Adipocyte (in vitro differentiated cells): Measurements from ENCODE around the gene TRPM3.

Experiments used
- DNase-seq: peaks from one replicate; pipeline ENCODE4 v3.0.0-alpha.2; 2015; ENCODE audit warnings: low read depth
- H3K27me3 ChIP-seq: replicated peaks from 2 replicates; pipeline ENCODE4 v1.7.0; 2013; ENCODE audit warnings: mild to moderate bottlenecking, low read length, moderate library complexity; ENCODE audit not compliant: control insufficient read depth, insufficient read depth
- H3K36me3 ChIP-seq: 2 replicates; pipeline ENCODE4 v1.7.0; 2013; ENCODE audit warnings: low read length, mild to moderate bottlenecking, moderate library complexity; ENCODE audit not compliant: control insufficient read depth, insufficient read depth, severe bottlenecking
- H3K4me1 ChIP-seq: 2 replicates; pipeline ENCODE4 v1.7.0; 2013; ENCODE audit warnings: mild to moderate bottlenecking, low read length, moderate library complexity; ENCODE audit not compliant: control insufficient read depth, insufficient read depth
- H3K4me3 ChIP-seq: 2 replicates; pipeline ENCODE4 v1.7.0; 2013; ENCODE audit warnings: mild to moderate bottlenecking, low read length, moderate library complexity
- H3K9ac ChIP-seq: 2 replicates; pipeline ENCODE4 v1.7.0; 2013; ENCODE audit warnings: mild to moderate bottlenecking, low read length, moderate library complexity
- H3K9me3 ChIP-seq: 2 replicates; pipeline ENCODE4 v1.7.0; 2013; ENCODE audit warnings: mild to moderate bottlenecking, low read length, moderate library complexity; ENCODE audit not compliant: control insufficient read depth

TRPM3 gene

DNA sequence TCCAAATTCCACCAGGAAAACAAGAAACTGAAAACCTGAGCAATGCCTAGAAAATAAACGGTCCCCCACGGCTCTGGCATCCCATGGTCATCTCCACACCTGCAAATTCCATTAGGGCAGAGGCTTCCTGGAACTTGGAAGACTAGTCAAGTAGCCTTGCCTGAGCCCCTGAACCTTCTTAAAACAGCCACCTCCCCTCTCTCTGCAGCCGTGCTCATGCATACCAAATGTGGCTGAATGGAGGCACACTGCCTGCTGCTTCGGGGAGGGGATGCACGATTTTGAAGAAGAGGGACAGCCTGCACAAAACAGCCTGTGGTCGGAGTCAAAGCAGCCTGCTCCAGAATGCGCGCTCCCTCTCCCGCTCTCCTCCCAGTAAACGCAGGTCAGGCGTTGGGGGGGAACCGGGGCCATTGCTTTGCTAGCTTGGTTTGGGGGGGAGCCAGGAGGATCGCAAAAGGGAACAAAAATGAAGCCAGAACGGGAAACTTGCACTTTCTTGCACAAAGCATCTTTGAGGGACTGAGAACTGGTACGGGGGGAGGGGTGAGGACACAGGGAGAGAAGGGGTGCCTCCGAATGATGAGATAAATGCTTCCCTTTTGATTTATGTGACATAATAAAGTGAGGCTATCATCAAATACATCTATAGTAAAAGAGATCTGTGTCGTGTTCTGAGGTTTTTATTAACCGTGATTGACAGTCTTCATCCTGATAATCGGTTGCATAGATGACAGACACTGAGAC lies at the start of gene TRPM3:
TRPM3 (minus strand) TSS at position 347 of the 747 bp plus-strand sequence; CDS start at position 80, 267 bp downstream.
- Histone ChIP-seq H3K4me1 (no peaks in the 10 kb centered on the region), H3K4me3 (no peak within 1 kb of the TSS), H3K9me3 (no peaks in the 10 kb centered on the region), H3K36me3 (no peaks in the 10 kb centered on the region), H3K9ac (no peak within 1 kb of the TSS), H3K27me3 (peaks cover 42% of the 10 kb centered on the region)
- no peak for DNase-seq

DNA sequence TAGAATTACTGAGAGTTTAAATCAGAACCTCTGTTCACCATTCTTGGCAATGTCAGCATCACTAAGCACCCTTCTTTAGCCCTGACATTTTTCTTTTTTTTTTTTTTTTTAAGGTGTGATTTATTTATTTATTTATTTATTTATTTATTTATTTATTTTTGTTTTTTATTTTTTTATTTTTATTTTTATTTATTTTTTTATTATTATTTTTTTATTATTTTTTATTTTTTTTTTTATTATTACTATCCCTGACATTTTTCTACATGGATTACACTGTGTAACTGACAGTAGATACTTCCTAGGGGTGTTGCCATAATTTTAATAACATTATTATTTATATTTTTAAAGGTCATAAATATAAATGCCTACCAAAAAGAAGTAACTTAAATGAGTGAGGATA lies 47.0 kb upstream of the TRPM3 start:
- no peaks in the 10 kb centered on the region for H3K36me3 ChIP-seq
- H3K9me3 ChIP-seq = no peaks in the 10 kb centered on the region
- peaks cover 4% of the 10 kb centered on the region for H3K27me3 ChIP-seq
- H3K4me3 ChIP-seq = no peak overlapping the region
- DNase-seq = no peak
- no peak overlapping the region for H3K9ac ChIP-seq
- no peaks in the 10 kb centered on the region for H3K4me1 ChIP-seq

DNA sequence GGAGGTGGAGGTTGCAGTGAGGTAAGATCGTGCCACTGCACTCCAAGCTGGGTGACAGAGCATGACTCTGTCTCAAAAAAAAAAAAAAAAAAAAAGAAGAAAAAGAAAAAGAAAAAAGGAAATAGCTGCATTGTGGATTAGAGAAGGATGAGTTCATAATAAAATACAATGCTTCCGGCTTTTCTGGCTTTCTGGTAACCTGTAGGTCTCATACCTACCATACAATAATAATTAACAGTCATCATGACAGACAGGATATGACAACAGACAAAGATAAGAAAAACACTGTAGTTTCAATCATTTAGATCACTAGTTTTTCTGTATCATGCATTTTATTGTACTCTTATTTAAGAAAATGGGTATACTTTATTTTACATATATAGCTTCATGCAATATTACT lies 40.7 kb upstream of the TRPM3 start:
- H3K4me3 ChIP-seq = no peak overlapping the region

DNA sequence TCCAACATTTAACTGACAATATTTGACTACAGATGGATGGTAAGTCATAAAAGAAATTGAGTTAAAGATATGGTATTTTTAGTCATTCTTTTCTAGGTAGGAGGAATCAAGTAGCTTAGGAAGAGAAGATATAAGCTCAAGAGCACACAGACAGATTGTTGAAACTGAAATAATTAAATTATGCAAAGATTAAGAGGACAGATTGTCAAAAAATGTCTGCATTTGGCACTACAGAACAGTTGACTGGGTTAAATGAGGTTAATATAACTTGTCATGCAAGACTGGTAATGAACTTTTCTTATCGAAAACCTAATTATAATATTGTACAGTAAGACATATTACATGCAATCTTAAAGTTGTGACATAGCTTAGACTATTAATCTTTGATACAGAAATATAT lies 36.3 kb upstream of the TRPM3 start:
- Histone ChIP-seq H3K4me1 (no peaks in the 10 kb centered on the region), H3K27me3 (no peaks in the 10 kb centered on the region), H3K36me3 (no peaks in the 10 kb centered on the region), H3K9me3 (no peaks in the 10 kb centered on the region), H3K9ac (no peak overlapping the region), H3K4me3 (no peak overlapping the region)
- DNase-seq = no peak

More for the DNA sequence above, 40.7 kb upstream of the TRPM3 start:
- H3K9ac ChIP-seq = no peak overlapping the region
- no peaks in the 10 kb centered on the region for H3K36me3 ChIP-seq
- no peaks in the 10 kb centered on the region for H3K9me3 ChIP-seq
- H3K27me3 ChIP-seq = peaks cover 4% of the 10 kb centered on the region
- no peaks in the 10 kb centered on the region for H3K4me1 ChIP-seq
- no peak for DNase-seq

DNA sequence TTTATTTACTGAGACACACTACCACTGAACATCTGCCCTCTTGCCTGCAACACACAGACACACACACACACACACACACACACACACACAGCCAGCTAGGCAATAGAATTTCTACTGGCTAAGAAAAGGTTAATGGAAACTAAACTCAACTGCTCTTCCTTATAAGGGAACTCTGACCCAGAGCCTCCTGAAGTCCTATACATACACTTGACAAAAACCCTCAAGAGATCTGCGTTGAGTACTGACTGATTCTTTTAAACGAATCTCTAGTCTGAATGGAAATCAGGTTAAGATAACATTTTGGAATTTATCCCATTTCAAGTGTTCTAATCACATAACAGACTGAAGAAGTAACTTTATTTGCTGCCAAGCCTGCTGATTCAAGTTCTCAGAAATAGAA lies 25.9 kb upstream of the TRPM3 start:
- no peak for DNase-seq
- Histone ChIP-seq H3K27me3 (no peaks in the 10 kb centered on the region), H3K36me3 (no peaks in the 10 kb centered on the region), H3K9me3 (peaks cover 11% of the 10 kb centered on the region), H3K9ac (no peak overlapping the region), H3K4me1 (no peaks in the 10 kb centered on the region), H3K4me3 (no peak overlapping the region)

DNA sequence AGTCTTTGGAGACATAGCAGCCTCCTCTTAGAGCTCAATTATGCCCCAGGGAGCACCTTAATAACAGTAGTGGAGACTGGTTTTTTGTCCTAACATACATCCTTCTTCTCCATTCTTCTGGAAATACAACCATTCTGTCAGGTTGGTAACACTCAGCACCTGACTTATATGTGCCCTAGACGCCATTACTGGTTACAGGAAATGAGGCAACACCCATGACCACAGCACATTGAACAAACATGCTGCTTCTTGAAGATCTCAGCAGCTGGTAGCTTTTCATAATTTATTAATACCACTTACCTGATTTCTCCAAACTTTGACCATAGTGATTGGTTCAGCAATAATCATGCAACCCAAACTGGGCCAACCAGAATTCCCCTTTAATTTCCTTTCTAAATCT lies 25.1 kb upstream of the TRPM3 start:
- H3K27me3 ChIP-seq = no peaks in the 10 kb centered on the region
- H3K9ac ChIP-seq = no peak overlapping the region
- DNase-seq = no peak
- no peak overlapping the region for H3K4me3 ChIP-seq
- H3K9me3 ChIP-seq = peaks cover 11% of the 10 kb centered on the region
- H3K4me1 ChIP-seq = no peaks in the 10 kb centered on the region
- no peaks in the 10 kb centered on the region for H3K36me3 ChIP-seq

DNA sequence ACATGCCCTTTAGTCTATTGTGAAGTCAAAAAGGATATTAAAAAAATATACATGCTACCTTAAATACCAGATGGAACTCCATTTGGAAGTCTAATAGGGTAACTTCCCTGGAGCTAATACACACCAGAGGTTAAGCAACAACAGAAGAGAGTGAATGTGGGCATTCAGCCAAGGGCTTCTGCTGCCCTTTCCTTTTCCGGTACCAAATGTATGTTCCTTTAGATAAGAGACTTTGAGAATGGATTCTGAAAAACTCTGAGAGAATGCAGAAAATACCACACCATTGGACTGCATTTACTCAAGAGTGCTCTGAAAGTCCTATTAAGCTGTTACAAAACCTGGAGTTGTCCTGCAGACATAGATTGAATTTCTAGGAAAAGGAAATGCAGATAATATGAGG lies 23.8 kb upstream of the TRPM3 start:
- Histone ChIP-seq H3K9me3 (peaks cover 11% of the 10 kb centered on the region), H3K4me1 (no peaks in the 10 kb centered on the region), H3K4me3 (no peak overlapping the region), H3K27me3 (no peaks in the 10 kb centered on the region), H3K9ac (no peak overlapping the region), H3K36me3 (no peaks in the 10 kb centered on the region)
- DNase-seq = no peak

DNA sequence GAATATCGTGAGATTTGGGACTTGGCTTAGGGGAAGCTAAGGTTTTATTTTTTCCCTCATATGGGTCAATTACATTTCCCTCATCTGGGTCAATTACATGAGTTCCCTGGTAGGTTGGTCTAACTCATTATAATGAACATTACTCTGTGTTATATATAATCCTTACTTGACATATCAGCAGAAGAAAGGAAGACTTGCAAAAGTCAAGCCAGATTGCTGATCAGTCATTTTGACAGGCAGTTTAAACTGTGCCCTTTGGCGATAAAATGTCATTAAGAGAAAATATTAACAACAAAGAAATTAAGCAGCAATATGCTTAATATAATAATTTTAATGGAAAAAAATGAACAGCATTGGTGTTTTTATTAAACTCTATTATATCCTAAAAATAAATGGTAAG lies 23.1 kb upstream of the TRPM3 start:
- Histone ChIP-seq H3K27me3 (no peaks in the 10 kb centered on the region), H3K4me3 (no peak overlapping the region), H3K36me3 (no peaks in the 10 kb centered on the region), H3K4me1 (no peaks in the 10 kb centered on the region), H3K9ac (no peak overlapping the region), H3K9me3 (peaks cover 11% of the 10 kb centered on the region)
- no peak for DNase-seq

DNA sequence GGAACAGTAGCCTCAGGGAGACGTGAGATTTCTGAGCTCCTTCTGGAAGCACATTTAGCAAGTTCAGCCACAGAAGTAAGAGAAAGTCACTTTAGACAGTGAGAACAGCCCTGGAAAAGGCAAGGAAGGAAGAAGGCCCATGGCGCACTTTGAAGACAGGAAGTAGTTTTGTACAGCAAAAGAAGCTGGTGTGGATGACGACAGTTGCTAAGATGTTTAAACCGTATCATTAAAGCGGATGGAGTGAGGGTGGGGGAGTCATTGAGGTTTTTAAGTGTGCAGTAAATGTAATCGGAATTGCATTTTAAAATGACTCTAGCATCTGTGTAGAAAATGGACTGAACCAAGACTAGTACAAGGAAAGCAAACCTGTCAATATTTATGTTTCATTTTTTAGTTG lies 15.3 kb upstream of the TRPM3 start:
- Histone ChIP-seq H3K9ac (no peak overlapping the region), H3K9me3 (no peaks in the 10 kb centered on the region), H3K4me3 (no peak overlapping the region), H3K4me1 (no peaks in the 10 kb centered on the region), H3K36me3 (no peaks in the 10 kb centered on the region), H3K27me3 (no peaks in the 10 kb centered on the region)
- no peak for DNase-seq

DNA sequence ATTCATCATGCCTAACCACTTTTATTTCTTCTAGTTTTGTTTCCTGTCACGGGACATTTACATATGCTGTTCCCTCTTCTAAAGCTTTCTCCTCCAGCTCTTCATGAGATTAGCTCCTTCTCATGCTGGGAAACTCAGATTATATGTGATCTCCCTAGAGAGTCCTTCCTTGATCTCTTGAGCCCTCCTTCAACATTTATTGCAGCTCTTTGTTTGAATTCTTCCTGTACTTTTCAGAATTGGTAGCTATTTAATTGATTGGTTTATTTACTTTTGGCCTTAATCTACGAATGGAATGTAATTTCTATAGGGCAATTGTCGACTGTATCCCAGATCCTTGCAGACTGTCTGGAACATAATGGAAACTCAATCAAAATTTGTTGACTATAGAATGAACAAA lies 9.7 kb upstream of the TRPM3 start:
- Histone ChIP-seq H3K4me1 (no peaks in the 10 kb centered on the region), H3K4me3 (no peak overlapping the region), H3K9me3 (no peaks in the 10 kb centered on the region), H3K9ac (no peak overlapping the region), H3K27me3 (no peaks in the 10 kb centered on the region), H3K36me3 (no peaks in the 10 kb centered on the region)
- no peak for DNase-seq

DNA sequence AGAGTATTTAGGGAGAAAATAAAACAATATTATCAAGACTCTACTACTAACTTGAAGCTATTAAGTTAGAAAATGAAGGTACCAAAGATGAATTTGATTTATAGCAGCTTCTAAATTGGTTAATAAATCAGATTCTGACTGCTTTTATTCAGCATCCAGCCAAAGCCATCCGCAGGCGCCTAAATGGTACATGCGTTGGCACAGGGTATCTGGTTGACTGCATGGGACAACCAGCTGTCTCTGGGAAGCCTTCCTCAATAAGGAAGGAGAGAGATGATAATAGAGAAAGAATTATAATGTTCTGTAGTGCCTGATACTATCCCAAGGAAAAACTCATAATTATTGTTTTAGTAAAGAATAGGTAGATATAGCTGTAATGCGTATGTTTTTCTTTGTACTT lies 9.1 kb upstream of the TRPM3 start:
- DNase-seq = no peak
- H3K27me3 ChIP-seq = no peaks in the 10 kb centered on the region
- H3K9me3 ChIP-seq = no peaks in the 10 kb centered on the region
- H3K9ac ChIP-seq = no peak overlapping the region
- H3K4me1 ChIP-seq = no peaks in the 10 kb centered on the region
- H3K36me3 ChIP-seq = no peaks in the 10 kb centered on the region
- H3K4me3 ChIP-seq = no peak overlapping the region

DNA sequence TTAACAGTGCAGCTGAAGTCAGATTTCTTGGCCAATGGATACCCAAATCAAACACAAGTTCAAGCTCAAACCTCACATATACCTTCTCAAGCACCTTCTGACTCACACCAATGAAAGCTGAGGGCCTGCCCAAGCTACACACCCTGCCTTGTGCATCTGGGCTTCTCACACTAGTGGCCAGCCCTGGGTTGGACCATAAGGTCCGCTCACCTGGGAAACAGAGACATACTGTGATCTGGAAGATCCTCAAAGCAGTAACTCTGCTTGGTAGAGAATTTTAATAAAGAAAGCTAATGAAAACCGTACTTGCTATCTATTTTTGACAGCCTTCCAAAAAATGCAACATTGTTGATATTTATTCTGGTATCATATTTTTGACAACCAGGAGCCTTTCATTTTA lies 7.4 kb upstream of the TRPM3 start:
- no peak for DNase-seq

More for the DNA sequence above, 7.4 kb upstream of the TRPM3 start:
- Histone ChIP-seq H3K27me3 (peaks cover 6% of the 10 kb centered on the region), H3K36me3 (no peaks in the 10 kb centered on the region), H3K9me3 (no peaks in the 10 kb centered on the region), H3K9ac (no peak overlapping the region), H3K4me3 (no peak overlapping the region), H3K4me1 (no peaks in the 10 kb centered on the region)
